H1 (cell line): ENCODE data around the gene GPR15. TPM values are rescaled to one million over a fixed set of nuclear protein-coding genes. Genes with fewer than 3 reads are reported as not detected.

Source experiments
- EP300 ChIP-seq, 2 experiments: IDR thresholded peaks; 1 replicate in 1 of 2; 2 replicates in 1 of 2; pipeline ENCODE4 v1.6.1; 2011 to 2012; ENCODE audit warnings: low read depth in 2 of 2, low read length in 2 of 2, mild to moderate bottlenecking in 2 of 2, borderline replicate concordance in 1 of 2, inconsistent platforms in 1 of 2, moderate library complexity in 1 of 2
- GTF2F1 ChIP-seq: IDR thresholded peaks from 2 replicates; pipeline ENCODE4 v1.6.1; 2012; ENCODE audit warnings: low read depth, low read length, improper control_type of control experiment, borderline replicate concordance
- POU5F1 ChIP-seq: IDR thresholded peaks from 2 replicates; pipeline ENCODE4 v1.6.1; 2011; ENCODE audit warnings: low read depth, mild to moderate bottlenecking, low read length, moderate library complexity
- RXRA ChIP-seq: IDR thresholded peaks from 2 replicates; pipeline ENCODE4 v1.6.1; 2011; ENCODE audit warnings: low read depth, mild to moderate bottlenecking, low read length, moderate library complexity; ENCODE audit not compliant: insufficient read depth
- SUZ12 ChIP-seq: fragments of 200-600 bp; sonication (generic); IDR thresholded peaks from 2 replicates; pipeline ENCODE4 v1.6.1; 2012; ENCODE audit warnings: mild to moderate bottlenecking, inconsistent platforms, low read length, moderate library complexity, mixed read lengths
- TEAD4 ChIP-seq: IDR thresholded peaks from 2 replicates; pipeline ENCODE4 v1.6.1; 2012; ENCODE audit warnings: low read depth, low read length, inconsistent platforms, mixed read lengths
- polyA plus RNA-seq, 7 experiments: library from polyadenylated mRNA; depleted of rRNA in 3 of 7; stranded (reverse) in 5 of 7; unstranded in 2 of 7; fragments of >200 nt in 5 of 7; fragments of 200-250 nt in 2 of 7; gene quantifications; 1 replicate in 5 of 7; 2 replicates in 1 of 7; 4 replicates in 1 of 7; pipeline versions ENCODE4 v1.2.1 to v1.2.3, GENCODE V29; 2011 to 2013; ENCODE audit warnings: missing spikeins in 2 of 7, mixed read lengths in 2 of 7
- total RNA-seq: library from RNA; stranded (reverse); fragmentation: NEBNext Ultra II Directional; extraction: Animal tissue kit (Norgen Biotek cat#: 25700); gene quantifications from 2 replicates; pipeline ENCODE4 v1.2.1, GENCODE V29; 2021
- TF ChIP-seq, protein P1 (sequence below): fragments of 300-600 bp; sonication (generic); IDR thresholded peaks from 2 replicates; pipeline ENCODE4 v1.7.1; 2012; ENCODE audit warnings: low read length, moderate library complexity, mild to moderate bottlenecking, inconsistent platforms; ENCODE audit not compliant: insufficient replicate concordance

The GPR15 gene
- total and polyA plus RNA-seq, 2 of the 8 experiments (the other 6 are each of a cell fraction or from before 2014, with no cell fraction given): not detected

DNA sequence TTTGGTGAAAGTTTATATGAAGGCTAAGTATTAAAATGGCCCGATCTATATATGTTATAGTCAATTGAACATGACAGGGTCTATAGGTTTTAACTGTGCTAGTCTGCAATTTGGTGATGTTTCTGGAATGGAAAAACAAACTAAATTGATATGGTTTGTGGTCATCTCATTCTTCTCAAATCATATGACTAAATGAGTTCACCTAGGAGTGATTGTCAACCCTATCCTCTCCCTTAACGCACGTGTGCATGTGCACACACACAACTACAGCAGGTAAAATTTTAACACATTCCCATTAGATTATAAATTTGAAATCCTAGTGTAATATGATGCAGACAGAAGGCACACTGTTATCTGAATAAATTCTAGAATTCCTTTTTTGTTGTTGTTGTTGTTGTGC lies 18.0 kb upstream of the GPR15 start (continued):
- TF ChIP-seq RXRA: no peak
- TF ChIP-seq, protein P1, sequence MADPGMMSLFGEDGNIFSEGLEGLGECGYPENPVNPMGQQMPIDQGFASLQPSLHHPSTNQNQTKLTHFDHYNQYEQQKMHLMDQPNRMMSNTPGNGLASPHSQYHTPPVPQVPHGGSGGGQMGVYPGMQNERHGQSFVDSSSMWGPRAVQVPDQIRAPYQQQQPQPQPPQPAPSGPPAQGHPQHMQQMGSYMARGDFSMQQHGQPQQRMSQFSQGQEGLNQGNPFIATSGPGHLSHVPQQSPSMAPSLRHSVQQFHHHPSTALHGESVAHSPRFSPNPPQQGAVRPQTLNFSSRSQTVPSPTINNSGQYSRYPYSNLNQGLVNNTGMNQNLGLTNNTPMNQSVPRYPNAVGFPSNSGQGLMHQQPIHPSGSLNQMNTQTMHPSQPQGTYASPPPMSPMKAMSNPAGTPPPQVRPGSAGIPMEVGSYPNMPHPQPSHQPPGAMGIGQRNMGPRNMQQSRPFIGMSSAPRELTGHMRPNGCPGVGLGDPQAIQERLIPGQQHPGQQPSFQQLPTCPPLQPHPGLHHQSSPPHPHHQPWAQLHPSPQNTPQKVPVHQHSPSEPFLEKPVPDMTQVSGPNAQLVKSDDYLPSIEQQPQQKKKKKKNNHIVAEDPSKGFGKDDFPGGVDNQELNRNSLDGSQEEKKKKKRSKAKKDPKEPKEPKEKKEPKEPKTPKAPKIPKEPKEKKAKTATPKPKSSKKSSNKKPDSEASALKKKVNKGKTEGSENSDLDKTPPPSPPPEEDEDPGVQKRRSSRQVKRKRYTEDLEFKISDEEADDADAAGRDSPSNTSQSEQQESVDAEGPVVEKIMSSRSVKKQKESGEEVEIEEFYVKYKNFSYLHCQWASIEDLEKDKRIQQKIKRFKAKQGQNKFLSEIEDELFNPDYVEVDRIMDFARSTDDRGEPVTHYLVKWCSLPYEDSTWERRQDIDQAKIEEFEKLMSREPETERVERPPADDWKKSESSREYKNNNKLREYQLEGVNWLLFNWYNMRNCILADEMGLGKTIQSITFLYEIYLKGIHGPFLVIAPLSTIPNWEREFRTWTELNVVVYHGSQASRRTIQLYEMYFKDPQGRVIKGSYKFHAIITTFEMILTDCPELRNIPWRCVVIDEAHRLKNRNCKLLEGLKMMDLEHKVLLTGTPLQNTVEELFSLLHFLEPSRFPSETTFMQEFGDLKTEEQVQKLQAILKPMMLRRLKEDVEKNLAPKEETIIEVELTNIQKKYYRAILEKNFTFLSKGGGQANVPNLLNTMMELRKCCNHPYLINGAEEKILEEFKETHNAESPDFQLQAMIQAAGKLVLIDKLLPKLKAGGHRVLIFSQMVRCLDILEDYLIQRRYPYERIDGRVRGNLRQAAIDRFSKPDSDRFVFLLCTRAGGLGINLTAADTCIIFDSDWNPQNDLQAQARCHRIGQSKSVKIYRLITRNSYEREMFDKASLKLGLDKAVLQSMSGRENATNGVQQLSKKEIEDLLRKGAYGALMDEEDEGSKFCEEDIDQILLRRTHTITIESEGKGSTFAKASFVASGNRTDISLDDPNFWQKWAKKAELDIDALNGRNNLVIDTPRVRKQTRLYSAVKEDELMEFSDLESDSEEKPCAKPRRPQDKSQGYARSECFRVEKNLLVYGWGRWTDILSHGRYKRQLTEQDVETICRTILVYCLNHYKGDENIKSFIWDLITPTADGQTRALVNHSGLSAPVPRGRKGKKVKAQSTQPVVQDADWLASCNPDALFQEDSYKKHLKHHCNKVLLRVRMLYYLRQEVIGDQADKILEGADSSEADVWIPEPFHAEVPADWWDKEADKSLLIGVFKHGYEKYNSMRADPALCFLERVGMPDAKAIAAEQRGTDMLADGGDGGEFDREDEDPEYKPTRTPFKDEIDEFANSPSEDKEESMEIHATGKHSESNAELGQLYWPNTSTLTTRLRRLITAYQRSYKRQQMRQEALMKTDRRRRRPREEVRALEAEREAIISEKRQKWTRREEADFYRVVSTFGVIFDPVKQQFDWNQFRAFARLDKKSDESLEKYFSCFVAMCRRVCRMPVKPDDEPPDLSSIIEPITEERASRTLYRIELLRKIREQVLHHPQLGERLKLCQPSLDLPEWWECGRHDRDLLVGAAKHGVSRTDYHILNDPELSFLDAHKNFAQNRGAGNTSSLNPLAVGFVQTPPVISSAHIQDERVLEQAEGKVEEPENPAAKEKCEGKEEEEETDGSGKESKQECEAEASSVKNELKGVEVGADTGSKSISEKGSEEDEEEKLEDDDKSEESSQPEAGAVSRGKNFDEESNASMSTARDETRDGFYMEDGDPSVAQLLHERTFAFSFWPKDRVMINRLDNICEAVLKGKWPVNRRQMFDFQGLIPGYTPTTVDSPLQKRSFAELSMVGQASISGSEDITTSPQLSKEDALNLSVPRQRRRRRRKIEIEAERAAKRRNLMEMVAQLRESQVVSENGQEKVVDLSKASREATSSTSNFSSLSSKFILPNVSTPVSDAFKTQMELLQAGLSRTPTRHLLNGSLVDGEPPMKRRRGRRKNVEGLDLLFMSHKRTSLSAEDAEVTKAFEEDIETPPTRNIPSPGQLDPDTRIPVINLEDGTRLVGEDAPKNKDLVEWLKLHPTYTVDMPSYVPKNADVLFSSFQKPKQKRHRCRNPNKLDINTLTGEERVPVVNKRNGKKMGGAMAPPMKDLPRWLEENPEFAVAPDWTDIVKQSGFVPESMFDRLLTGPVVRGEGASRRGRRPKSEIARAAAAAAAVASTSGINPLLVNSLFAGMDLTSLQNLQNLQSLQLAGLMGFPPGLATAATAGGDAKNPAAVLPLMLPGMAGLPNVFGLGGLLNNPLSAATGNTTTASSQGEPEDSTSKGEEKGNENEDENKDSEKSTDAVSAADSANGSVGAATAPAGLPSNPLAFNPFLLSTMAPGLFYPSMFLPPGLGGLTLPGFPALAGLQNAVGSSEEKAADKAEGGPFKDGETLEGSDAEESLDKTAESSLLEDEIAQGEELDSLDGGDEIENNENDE: no peak
- no peak for TF ChIP-seq GTF2F1
- TF ChIP-seq POU5F1: no peak
- TF ChIP-seq TEAD4: no peak
- TF ChIP-seq SUZ12: no peak
- no peak for TF ChIP-seq EP300 (IDR thresholded peaks at IDR 0.05; ENCODE audit: borderline replicate concordance in 1 of 2, low read depth in 2 of 2, low read length in 2 of 2)
